ENCODE results near the gene CCDC159. TPM values are rescaled to one million over a fixed set of nuclear protein-coding genes. Genes with fewer than 3 reads are reported as not detected.
"Not testable (repeated sequence)": the region's sequence is repeated elsewhere in the genome, so short reads cannot be mapped to it uniquely, and the experiment has no call there.

Gene CCDC159
- total RNA-seq, 1 experiment from 2014 or later, result 6.8 TPM

DNA sequence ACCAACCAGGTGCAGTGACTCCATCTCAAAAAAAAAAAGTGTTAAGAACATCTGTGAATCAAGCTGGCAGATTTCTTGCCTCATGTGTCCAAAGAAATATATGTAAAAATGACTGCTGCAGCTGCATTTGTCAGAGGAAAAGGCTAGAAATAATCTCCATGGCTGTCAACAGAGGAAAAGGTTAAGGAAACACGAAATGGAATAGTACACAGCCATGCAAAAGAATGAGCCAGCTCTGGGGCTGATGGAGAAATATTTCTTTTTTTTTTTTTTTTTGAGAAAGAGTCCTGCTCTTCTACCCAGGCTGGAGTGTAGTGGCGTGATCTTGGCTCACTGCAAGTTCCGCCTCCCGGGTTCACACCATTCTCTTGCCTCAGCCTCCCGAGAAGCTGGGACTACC, 13.5 kb upstream of the CCDC159 start (continued):
- TF ChIP-seq TEAD1 (CRISPR knock-in tag; IDR thresholded peaks at IDR 0.05) (no peak), CREM (CRISPR knock-in tag; IDR thresholded peaks at IDR 0.05) (no peak), GTF2I (CRISPR knock-in tag; conservative IDR thresholded peaks at IDR 0.05) (no peak)
- TF ChIP-seq, protein P1, sequence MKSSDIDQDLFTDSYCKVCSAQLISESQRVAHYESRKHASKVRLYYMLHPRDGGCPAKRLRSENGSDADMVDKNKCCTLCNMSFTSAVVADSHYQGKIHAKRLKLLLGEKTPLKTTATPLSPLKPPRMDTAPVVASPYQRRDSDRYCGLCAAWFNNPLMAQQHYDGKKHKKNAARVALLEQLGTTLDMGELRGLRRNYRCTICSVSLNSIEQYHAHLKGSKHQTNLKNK (CRISPR knock-in tag; IDR thresholded peaks at IDR 0.05), result no peak

DNA sequence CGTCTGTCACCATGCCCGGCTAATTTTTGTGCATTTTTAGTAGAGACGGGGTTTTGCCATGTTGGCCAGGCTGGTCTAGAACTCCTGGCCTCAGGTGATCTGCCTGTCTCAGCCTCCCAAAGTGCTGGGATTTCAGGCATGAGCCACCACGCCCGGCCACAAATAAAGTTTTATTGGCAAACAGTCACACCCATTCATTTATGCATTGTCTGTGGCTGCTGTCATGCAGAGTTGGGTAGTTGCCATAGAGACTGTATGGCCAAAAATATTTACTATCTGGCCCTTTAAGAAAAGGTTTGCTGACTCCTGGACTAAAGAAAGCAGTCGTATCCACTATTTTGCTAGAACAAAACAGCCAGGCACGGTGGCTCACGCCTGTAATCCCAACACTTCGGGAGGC, 12.5 kb upstream of the CCDC159 start:
- H3K27ac Mint-ChIP-seq; H3K27me3 Mint-ChIP-seq (ENCODE audit: low read depth); ATAC-seq; DNase-seq (ENCODE audit: low spot score); H3K9me3 Mint-ChIP-seq; CTCF ChIA-PET; POLR2A ChIA-PET; H3K4me3 Mint-ChIP-seq; H3K4me1 Mint-ChIP-seq: not testable (repeated sequence)
- H3K36me3 Mint-ChIP-seq, result peaks cover 21% of the 10 kb centered on the region

DNA sequence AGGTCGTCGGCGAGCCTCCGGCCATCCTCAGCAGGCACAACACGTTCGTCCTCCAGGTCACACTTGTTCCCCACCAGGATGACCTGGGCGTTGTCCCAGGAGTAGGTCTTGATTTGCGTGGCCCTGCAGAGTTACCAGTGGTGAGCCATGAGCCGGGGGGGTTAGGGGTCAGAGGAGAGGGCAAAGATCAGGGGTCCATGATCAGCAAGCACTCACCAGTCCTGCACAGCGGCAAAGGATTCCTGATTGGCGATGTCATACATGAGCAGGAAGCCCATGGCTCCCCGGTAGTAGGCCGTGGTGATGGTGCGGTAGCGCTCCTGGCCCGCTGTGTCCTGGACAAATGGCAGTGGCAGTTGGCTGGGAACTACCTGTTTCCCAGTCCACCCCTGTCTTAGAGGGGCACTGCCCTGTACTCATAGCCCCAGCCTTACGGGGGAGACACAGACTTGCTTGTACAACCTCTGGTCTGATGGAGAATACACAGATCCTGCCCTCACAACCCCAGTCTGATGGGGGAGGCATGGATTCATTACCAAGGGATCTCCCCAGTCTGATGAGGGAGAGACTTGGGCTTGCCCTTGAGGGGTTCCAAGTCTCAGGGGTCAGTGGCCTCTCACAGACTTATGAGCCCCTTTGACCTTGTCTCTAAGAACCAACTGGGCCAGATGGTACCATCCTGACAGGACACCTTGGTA, 10.7 kb upstream of the CCDC159 start:
- ChIA-PET CTCF (interaction anchor here (1.2 kb wide), 1 partner anchor 42 kb away, joined by 3 read pairs; no protein-coding TSS in a partner anchor), POLR2A (no interaction called here)
- Mint-ChIP-seq H3K9me3 (no peaks in the 10 kb centered on the region), H3K4me3 (no peak overlapping the region), H3K36me3 (peaks cover 21% of the 10 kb centered on the region), H3K27ac (no peak overlapping the region), H3K27me3 (ENCODE audit: low read depth) (no peaks in the 10 kb centered on the region), H3K4me1 (peaks cover 7% of the 10 kb centered on the region)
- ATAC-seq (no peak), DNase-seq (ENCODE audit: low spot score) (no peak)
- no peak for TF ChIP-seq SOX15 (CRISPR knock-in tag; IDR thresholded peaks at IDR 0.05)
- TF ChIP-seq, protein P2, sequence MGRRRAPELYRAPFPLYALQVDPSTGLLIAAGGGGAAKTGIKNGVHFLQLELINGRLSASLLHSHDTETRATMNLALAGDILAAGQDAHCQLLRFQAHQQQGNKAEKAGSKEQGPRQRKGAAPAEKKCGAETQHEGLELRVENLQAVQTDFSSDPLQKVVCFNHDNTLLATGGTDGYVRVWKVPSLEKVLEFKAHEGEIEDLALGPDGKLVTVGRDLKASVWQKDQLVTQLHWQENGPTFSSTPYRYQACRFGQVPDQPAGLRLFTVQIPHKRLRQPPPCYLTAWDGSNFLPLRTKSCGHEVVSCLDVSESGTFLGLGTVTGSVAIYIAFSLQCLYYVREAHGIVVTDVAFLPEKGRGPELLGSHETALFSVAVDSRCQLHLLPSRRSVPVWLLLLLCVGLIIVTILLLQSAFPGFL (CRISPR knock-in tag; IDR thresholded peaks at IDR 0.05; ENCODE audit: borderline replicate concordance), result no peak
- no peak for TF ChIP-seq ZNF121 (CRISPR knock-in tag; IDR thresholded peaks at IDR 0.05)
- TF ChIP-seq TEAD1 (CRISPR knock-in tag; IDR thresholded peaks at IDR 0.05), result no peak
- no peak for TF ChIP-seq ESRRA (CRISPR knock-in tag; IDR thresholded peaks at IDR 0.05; ENCODE audit: borderline replicate concordance)
- TF ChIP-seq, protein P3, sequence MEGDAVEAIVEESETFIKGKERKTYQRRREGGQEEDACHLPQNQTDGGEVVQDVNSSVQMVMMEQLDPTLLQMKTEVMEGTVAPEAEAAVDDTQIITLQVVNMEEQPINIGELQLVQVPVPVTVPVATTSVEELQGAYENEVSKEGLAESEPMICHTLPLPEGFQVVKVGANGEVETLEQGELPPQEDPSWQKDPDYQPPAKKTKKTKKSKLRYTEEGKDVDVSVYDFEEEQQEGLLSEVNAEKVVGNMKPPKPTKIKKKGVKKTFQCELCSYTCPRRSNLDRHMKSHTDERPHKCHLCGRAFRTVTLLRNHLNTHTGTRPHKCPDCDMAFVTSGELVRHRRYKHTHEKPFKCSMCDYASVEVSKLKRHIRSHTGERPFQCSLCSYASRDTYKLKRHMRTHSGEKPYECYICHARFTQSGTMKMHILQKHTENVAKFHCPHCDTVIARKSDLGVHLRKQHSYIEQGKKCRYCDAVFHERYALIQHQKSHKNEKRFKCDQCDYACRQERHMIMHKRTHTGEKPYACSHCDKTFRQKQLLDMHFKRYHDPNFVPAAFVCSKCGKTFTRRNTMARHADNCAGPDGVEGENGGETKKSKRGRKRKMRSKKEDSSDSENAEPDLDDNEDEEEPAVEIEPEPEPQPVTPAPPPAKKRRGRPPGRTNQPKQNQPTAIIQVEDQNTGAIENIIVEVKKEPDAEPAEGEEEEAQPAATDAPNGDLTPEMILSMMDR (IDR thresholded peaks at IDR 0.05), result no peak
- TF ChIP-seq CREB1 (CRISPR knock-in tag; IDR thresholded peaks at IDR 0.05), result no peak
- TF ChIP-seq, protein P4, sequence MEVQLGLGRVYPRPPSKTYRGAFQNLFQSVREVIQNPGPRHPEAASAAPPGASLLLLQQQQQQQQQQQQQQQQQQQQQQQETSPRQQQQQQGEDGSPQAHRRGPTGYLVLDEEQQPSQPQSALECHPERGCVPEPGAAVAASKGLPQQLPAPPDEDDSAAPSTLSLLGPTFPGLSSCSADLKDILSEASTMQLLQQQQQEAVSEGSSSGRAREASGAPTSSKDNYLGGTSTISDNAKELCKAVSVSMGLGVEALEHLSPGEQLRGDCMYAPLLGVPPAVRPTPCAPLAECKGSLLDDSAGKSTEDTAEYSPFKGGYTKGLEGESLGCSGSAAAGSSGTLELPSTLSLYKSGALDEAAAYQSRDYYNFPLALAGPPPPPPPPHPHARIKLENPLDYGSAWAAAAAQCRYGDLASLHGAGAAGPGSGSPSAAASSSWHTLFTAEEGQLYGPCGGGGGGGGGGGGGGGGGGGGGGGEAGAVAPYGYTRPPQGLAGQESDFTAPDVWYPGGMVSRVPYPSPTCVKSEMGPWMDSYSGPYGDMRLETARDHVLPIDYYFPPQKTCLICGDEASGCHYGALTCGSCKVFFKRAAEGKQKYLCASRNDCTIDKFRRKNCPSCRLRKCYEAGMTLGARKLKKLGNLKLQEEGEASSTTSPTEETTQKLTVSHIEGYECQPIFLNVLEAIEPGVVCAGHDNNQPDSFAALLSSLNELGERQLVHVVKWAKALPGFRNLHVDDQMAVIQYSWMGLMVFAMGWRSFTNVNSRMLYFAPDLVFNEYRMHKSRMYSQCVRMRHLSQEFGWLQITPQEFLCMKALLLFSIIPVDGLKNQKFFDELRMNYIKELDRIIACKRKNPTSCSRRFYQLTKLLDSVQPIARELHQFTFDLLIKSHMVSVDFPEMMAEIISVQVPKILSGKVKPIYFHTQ (CRISPR knock-in tag; IDR thresholded peaks at IDR 0.05), result no peak
- TF ChIP-seq, protein P5, sequence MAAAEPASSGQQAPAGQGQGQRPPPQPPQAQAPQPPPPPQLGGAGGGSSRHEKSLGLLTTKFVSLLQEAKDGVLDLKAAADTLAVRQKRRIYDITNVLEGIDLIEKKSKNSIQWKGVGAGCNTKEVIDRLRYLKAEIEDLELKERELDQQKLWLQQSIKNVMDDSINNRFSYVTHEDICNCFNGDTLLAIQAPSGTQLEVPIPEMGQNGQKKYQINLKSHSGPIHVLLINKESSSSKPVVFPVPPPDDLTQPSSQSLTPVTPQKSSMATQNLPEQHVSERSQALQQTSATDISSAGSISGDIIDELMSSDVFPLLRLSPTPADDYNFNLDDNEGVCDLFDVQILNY (CRISPR knock-in tag; IDR thresholded peaks at IDR 0.05), result no peak
- TF ChIP-seq, protein P6, sequence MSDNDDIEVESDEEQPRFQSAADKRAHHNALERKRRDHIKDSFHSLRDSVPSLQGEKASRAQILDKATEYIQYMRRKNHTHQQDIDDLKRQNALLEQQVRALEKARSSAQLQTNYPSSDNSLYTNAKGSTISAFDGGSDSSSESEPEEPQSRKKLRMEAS (CRISPR knock-in tag; IDR thresholded peaks at IDR 0.05), result no peak
- no peak for TF ChIP-seq EMX1 (CRISPR knock-in tag; IDR thresholded peaks at IDR 0.05)
- TF ChIP-seq, protein P7, sequence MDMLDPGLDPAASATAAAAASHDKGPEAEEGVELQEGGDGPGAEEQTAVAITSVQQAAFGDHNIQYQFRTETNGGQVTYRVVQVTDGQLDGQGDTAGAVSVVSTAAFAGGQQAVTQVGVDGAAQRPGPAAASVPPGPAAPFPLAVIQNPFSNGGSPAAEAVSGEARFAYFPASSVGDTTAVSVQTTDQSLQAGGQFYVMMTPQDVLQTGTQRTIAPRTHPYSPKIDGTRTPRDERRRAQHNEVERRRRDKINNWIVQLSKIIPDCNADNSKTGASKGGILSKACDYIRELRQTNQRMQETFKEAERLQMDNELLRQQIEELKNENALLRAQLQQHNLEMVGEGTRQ (CRISPR knock-in tag; IDR thresholded peaks at IDR 0.05), result no peak
- no peak for TF ChIP-seq ZNF671 (CRISPR knock-in tag; IDR thresholded peaks at IDR 0.05)
